BE2C (cell line): ENCODE data around the gene IGLL5.

Experiments used
- DNase-seq: peaks from one replicate; pipeline ENCODE4 v3.0.0-alpha.2; 2020
- H3K27me3 ChIP-seq: fragments of 250-450 bp; sonication (Bioruptor Pico); 2 replicates; pipeline ENCODE4 v1.5.1; 2020; ENCODE audit warnings: mild to moderate bottlenecking
- H3K36me3 ChIP-seq: fragments of 250-450 bp; sonication (Bioruptor Pico); 2 replicates; pipeline ENCODE4 v1.5.1; 2020; ENCODE audit warnings: mild to moderate bottlenecking
- H3K4me1 ChIP-seq: fragments of 250-450 bp; sonication (Bioruptor Pico); 2 replicates; pipeline ENCODE4 v1.5.1; 2020
- H3K4me3 ChIP-seq: 2 replicates; pipeline ENCODE4 v1.5.1; 2011; ENCODE audit warnings: low read depth, low read length
- H3K9me3 ChIP-seq: fragments of 250-450 bp; sonication (Bioruptor Pico); 2 replicates; pipeline ENCODE4 v1.5.1; 2020
- CTCF ChIP-seq: IDR thresholded peaks from 2 replicates; pipeline ENCODE4 v1.5.1; 2012; ENCODE audit warnings: mild to moderate bottlenecking, low read depth, low read length

Gene IGLL5

GRCh38 chr22:22882033-22882717, 5.4 kb upstream of the IGLL5 start:
- DNase-seq: no peak
- Histone ChIP-seq H3K4me3 (no peak overlapping the region), H3K9me3 (no peaks in the 10 kb centered on the region), H3K36me3 (no peaks in the 10 kb centered on the region), H3K27me3 (no peaks in the 10 kb centered on the region), H3K4me1 (peaks cover 8% of the 10 kb centered on the region; the same call in 1 of the 2 replicates)
- TF ChIP-seq CTCF: no peak

- Histone ChIP-seq H3K9me3 (no peaks in the 10 kb centered on the region), H3K27me3 (0 out of 2 replicates have a peak, but pooled peaks cover 4% of the 10 kb centered on the region)
- DNase-seq: no peak
These were observed 4.4 kb upstream of the IGLL5 start for GRCh38 chr22:22883090-22883727.

GRCh38 chr22:22884010-22884887, 3.4 kb upstream of the IGLL5 start:
- Histone ChIP-seq H3K4me1 (peaks cover 8% of the 10 kb centered on the region; the same call in 1 of the 2 replicates), H3K27me3 (peaks cover 9% of the 10 kb centered on the region; the same call in 1 of the 2 replicates), H3K9me3 (no peaks in the 10 kb centered on the region), H3K4me3 (no peak overlapping the region), H3K36me3 (no peaks in the 10 kb centered on the region)
- peak; percentile 92 for TF ChIP-seq CTCF
- peak; percentile 73 for DNase-seq

More at GRCh38 chr22:22883090-22883727, 4.4 kb upstream of the IGLL5 start:
- no peak for TF ChIP-seq CTCF
- Histone ChIP-seq H3K4me1 (peaks cover 8% of the 10 kb centered on the region; the same call in 1 of the 2 replicates), H3K4me3 (no peak overlapping the region), H3K36me3 (no peaks in the 10 kb centered on the region)

- DNase-seq: no peak
- H3K36me3 ChIP-seq: no peaks in the 10 kb centered on the region
- no peak overlapping the region for H3K4me3 ChIP-seq
- H3K9me3 ChIP-seq: no peaks in the 10 kb centered on the region
- H3K4me1 ChIP-seq: peaks cover 8% of the 10 kb centered on the region; the same call in 1 of the 2 replicates
- H3K27me3 ChIP-seq: peaks cover 11% of the 10 kb centered on the region
- no peak for TF ChIP-seq CTCF
These were observed 2.5 kb upstream of the IGLL5 start for GRCh38 chr22:22884888-22885840.

GRCh38 chr22:22886546-22886945, 1.1 kb upstream of the IGLL5 start:
- Histone ChIP-seq H3K27me3 (peaks cover 25% of the 10 kb centered on the region), H3K36me3 (no peaks in the 10 kb centered on the region), H3K4me1 (0 out of 2 replicates have a peak, but pooled peaks cover 1% of the 10 kb centered on the region), H3K9me3 (no peaks in the 10 kb centered on the region), H3K4me3 (no peak overlapping the region)
- no peak for TF ChIP-seq CTCF
- DNase-seq: no peak
